ENCODE measurements around the gene SACM1L.

The SACM1L gene

GRCh38 chr3:45701172-45701867, 12.1 kb downstream of the SACM1L start:
- TF ChIP-seq EZH2phosphoT487 (IDR thresholded peaks at IDR 0.05; ENCODE audit: borderline replicate concordance, low read length) = no peak
- TF ChIP-seq, protein P1, sequence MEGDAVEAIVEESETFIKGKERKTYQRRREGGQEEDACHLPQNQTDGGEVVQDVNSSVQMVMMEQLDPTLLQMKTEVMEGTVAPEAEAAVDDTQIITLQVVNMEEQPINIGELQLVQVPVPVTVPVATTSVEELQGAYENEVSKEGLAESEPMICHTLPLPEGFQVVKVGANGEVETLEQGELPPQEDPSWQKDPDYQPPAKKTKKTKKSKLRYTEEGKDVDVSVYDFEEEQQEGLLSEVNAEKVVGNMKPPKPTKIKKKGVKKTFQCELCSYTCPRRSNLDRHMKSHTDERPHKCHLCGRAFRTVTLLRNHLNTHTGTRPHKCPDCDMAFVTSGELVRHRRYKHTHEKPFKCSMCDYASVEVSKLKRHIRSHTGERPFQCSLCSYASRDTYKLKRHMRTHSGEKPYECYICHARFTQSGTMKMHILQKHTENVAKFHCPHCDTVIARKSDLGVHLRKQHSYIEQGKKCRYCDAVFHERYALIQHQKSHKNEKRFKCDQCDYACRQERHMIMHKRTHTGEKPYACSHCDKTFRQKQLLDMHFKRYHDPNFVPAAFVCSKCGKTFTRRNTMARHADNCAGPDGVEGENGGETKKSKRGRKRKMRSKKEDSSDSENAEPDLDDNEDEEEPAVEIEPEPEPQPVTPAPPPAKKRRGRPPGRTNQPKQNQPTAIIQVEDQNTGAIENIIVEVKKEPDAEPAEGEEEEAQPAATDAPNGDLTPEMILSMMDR (IDR thresholded peaks at IDR 0.05; ENCODE audit: low read depth, low read length, poor library complexity, severe bottlenecking) = no peak
- no peaks in the 10 kb centered on the region for H3K9me2 ChIP-seq (replicated peaks; ENCODE audit: control insufficient read depth, low read length)
- no peak overlapping the region for H3K4me3 ChIP-seq (ENCODE audit: low read length)
- H3K9me3 ChIP-seq (ENCODE audit: control insufficient read depth, insufficient read depth, low read length) = no peaks in the 10 kb centered on the region
- no peaks in the 10 kb centered on the region for H3K4me1 ChIP-seq (ENCODE audit: control insufficient read depth, low read length)
- no peak overlapping the region for H3K4me2 ChIP-seq (ENCODE audit: low read length)
- no peaks in the 10 kb centered on the region for H3K27me3 ChIP-seq (ENCODE audit: control insufficient read depth, low read length)
- H4K20me1 ChIP-seq (ENCODE audit: control insufficient read depth, insufficient read depth, low read depth, low read length) = peaks cover 3% of the 10 kb centered on the region; the same call in 1 of the 2 replicates
- H3K36me3 ChIP-seq (ENCODE audit: control insufficient read depth, low read length) = peaks cover 26% of the 10 kb centered on the region
- no peaks in the 10 kb centered on the region for H3F3A ChIP-seq (ENCODE audit: control insufficient read depth, insufficient read depth)
- no peak overlapping the region for H3K27ac ChIP-seq (ENCODE audit: low read depth, low read length)
- peaks cover 63% of the 10 kb centered on the region for H3K79me2 ChIP-seq (ENCODE audit: control insufficient read depth, low read length)

- no peaks in the 10 kb centered on the region for H3K9me2 ChIP-seq (replicated peaks; ENCODE audit: control insufficient read depth, low read length)
- H4K20me1 ChIP-seq (ENCODE audit: control insufficient read depth, insufficient read depth, low read depth, low read length) = peaks cover 3% of the 10 kb centered on the region; the same call in 1 of the 2 replicates
- TF ChIP-seq, protein P1 (IDR thresholded peaks at IDR 0.05; ENCODE audit: low read depth, low read length, poor library complexity, severe bottlenecking) = no peak
- no peaks in the 10 kb centered on the region for H3K27me3 ChIP-seq (ENCODE audit: control insufficient read depth, low read length)
- H3K4me1 ChIP-seq (ENCODE audit: control insufficient read depth, low read length) = no peaks in the 10 kb centered on the region
- peaks cover 39% of the 10 kb centered on the region for H3K79me2 ChIP-seq (ENCODE audit: control insufficient read depth, low read length)
- no peak overlapping the region for H3K27ac ChIP-seq (ENCODE audit: low read depth, low read length)
- no peaks in the 10 kb centered on the region for H3F3A ChIP-seq (ENCODE audit: control insufficient read depth, insufficient read depth)
- no peak overlapping the region for H3K4me2 ChIP-seq (ENCODE audit: low read length)
- no peak overlapping the region for H3K4me3 ChIP-seq (ENCODE audit: low read length)
- H3K36me3 ChIP-seq (ENCODE audit: control insufficient read depth, low read length) = peaks cover 47% of the 10 kb centered on the region
- no peaks in the 10 kb centered on the region for H3K9me3 ChIP-seq (ENCODE audit: control insufficient read depth, insufficient read depth, low read length)
Measured at GRCh38 chr3:45704301-45704943, 15.2 kb downstream of the SACM1L start.

DNA sequence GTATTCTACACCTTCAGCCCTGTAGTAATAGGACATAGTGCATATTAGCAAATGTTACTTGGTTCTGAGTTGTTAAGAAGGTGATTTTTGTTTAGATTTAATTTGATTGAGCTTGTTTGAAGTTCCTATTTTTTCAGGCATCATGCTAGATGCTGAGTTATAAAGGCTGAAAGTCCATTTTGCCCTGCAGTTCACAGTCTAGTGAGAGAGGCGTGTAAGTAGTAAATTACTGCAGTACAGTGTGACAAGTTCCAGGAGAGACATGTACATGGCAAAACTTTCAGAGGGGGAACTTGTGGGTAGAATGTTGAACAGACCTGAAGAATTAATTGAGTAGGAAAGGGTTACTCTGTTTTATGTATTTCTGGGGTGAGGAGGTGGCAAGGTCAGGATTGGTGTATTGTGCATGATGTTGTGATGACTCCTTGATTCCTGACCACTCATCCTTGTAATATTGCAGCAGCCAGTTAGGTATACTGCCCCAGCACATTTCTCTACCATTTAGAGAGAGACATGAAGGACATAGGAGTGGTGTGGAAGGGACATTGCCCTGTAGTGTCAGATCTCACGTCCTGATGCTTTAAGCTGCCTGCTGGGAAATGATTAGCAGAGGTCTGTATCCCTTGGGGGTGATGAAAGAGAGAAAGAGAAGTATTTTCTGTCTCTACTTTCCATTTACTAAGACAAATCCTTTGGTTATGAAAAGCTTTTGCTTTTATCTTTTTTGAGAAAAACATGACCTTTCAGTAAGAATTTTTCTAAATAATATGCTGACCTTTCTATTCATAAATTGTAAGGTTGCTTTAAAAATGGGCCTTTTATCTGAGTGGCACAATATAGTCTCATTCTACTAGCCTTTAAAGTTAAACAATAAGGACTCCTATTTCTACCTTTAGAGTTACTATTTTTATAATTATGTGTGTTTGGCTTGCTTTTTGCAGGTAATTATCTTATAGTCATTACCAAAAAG, 16.9 kb downstream of the SACM1L start:
- no peaks in the 10 kb centered on the region for H3K9me3 ChIP-seq (ENCODE audit: control insufficient read depth, insufficient read depth, low read length)
- no peaks in the 10 kb centered on the region for H3F3A ChIP-seq (ENCODE audit: control insufficient read depth, insufficient read depth)
- no peaks in the 10 kb centered on the region for H3K4me1 ChIP-seq (ENCODE audit: control insufficient read depth, low read length)
- peaks cover 24% of the 10 kb centered on the region for H3K79me2 ChIP-seq (ENCODE audit: control insufficient read depth, low read length)
- H3K9me2 ChIP-seq (replicated peaks; ENCODE audit: control insufficient read depth, low read length) = no peaks in the 10 kb centered on the region
- no peak overlapping the region for H3K4me2 ChIP-seq (ENCODE audit: low read length)
- no peaks in the 10 kb centered on the region for H3K27me3 ChIP-seq (ENCODE audit: control insufficient read depth, low read length)
- TF ChIP-seq, protein P1 (IDR thresholded peaks at IDR 0.05; ENCODE audit: low read depth, low read length, poor library complexity, severe bottlenecking) = no peak
- TF ChIP-seq EZH2phosphoT487 (IDR thresholded peaks at IDR 0.05; ENCODE audit: borderline replicate concordance, low read length) = no peak
- H4K20me1 ChIP-seq (ENCODE audit: control insufficient read depth, insufficient read depth, low read depth, low read length) = peaks cover 3% of the 10 kb centered on the region; the same call in 1 of the 2 replicates
- no peak overlapping the region for H3K4me3 ChIP-seq (ENCODE audit: low read length)
- peaks cover 58% of the 10 kb centered on the region for H3K36me3 ChIP-seq (ENCODE audit: control insufficient read depth, low read length)
- H3K27ac ChIP-seq (ENCODE audit: low read depth, low read length) = no peak overlapping the region

Data from DOHH2 (cell line).